ENCODE measurements around the gene ADO. TPM values are rescaled to one million over a fixed set of nuclear protein-coding genes. Genes with fewer than 3 reads are reported as not detected.

Gene ADO
- total and polyA plus RNA-seq, 2 of the 13 experiments (the other 11 are each of a cell fraction or from before 2014, with no cell fraction given): 8.9 to 15.9 TPM

DNA sequence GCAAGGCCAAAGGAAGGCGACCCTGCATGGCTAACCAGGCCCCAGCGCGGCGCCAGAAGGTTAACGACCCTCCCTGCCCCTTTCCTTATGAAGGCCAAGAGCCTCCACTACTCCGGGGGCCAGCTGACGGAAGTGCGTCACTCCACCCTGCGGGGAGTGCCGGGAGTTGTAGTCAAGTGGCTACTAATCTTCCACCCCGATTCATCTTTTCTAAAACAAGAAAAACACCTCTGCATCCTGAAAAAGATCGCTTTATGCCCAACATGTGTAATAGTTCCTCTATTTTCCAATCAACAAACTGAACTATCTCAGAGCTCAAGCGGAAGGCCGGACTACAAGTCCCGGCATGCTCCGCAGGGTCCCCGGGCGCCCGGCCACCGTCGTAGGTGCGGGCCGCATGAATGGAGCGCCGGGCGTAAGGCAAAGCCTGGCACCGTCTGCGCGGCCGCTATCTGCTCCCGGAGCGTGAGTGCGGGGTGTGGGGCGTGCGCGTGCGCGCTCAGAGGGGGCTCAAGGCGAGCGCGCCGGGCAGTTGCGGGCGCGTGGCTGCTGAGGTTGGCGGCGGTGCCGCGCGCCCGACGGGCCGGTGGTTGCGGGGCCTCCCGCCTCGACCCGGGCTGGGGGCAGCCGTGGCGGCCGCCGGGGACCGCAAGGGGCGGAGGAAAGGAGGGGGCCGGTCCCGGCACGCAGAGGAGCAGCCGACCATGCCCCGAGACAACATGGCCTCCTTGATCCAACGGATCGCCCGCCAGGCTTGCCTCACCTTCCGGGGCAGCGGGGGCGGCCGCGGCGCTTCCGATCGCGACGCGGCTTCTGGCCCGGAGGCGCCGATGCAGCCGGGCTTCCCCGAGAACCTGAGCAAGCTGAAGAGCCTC, at the start of gene ADO (continued):
- TF ChIP-seq, protein P1, sequence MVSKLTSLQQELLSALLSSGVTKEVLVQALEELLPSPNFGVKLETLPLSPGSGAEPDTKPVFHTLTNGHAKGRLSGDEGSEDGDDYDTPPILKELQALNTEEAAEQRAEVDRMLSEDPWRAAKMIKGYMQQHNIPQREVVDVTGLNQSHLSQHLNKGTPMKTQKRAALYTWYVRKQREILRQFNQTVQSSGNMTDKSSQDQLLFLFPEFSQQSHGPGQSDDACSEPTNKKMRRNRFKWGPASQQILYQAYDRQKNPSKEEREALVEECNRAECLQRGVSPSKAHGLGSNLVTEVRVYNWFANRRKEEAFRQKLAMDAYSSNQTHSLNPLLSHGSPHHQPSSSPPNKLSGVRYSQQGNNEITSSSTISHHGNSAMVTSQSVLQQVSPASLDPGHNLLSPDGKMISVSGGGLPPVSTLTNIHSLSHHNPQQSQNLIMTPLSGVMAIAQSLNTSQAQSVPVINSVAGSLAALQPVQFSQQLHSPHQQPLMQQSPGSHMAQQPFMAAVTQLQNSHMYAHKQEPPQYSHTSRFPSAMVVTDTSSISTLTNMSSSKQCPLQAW (CRISPR knock-in tag; IDR thresholded peaks at IDR 0.05): no peak
- TF ChIP-seq TEAD3 (CRISPR knock-in tag; optimal IDR thresholded peaks at IDR 0.05; ENCODE audit: borderline replicate concordance): peak; percentile 56
- TF ChIP-seq SRSF9 (IDR thresholded peaks at IDR 0.05; ENCODE audit: borderline replicate concordance, insufficient read depth, low read depth, low read length, poor library complexity, severe bottlenecking): no peak
- TF ChIP-seq POGZ (CRISPR knock-in tag; IDR thresholded peaks at IDR 0.05): peak; percentile 73
- 0 out of 2 replicates have a peak, but pooled peaks have one; percentile 29 for TF ChIP-seq ZNF441 (CRISPR knock-in tag; IDR thresholded peaks at IDR 0.05; ENCODE audit: borderline replicate concordance)
- peak; percentile 55; the same call in 1 of the 2 replicates for TF ChIP-seq NR2F2 (IDR thresholded peaks at IDR 0.05; ENCODE audit: borderline replicate concordance, low read depth)
- 0 out of 2 replicates have a peak, but pooled peaks have one; percentile 7 for TF ChIP-seq ZNF670 (CRISPR knock-in tag; IDR thresholded peaks at IDR 0.05; ENCODE audit: borderline replicate concordance)
- peak; percentile 20; the same call in 1 of the 2 replicates for TF ChIP-seq ZSCAN31 (CRISPR knock-in tag; IDR thresholded peaks at IDR 0.05; ENCODE audit: low read depth)
- TF ChIP-seq, protein P2, sequence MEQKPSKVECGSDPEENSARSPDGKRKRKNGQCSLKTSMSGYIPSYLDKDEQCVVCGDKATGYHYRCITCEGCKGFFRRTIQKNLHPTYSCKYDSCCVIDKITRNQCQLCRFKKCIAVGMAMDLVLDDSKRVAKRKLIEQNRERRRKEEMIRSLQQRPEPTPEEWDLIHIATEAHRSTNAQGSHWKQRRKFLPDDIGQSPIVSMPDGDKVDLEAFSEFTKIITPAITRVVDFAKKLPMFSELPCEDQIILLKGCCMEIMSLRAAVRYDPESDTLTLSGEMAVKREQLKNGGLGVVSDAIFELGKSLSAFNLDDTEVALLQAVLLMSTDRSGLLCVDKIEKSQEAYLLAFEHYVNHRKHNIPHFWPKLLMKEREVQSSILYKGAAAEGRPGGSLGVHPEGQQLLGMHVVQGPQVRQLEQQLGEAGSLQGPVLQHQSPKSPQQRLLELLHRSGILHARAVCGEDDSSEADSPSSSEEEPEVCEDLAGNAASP (CRISPR knock-in tag; IDR thresholded peaks at IDR 0.05; ENCODE audit: borderline replicate concordance): peak; percentile 50
- TF ChIP-seq ZSCAN25 (CRISPR knock-in tag; IDR thresholded peaks at IDR 0.05): no peak
- TF ChIP-seq ZNF598 (CRISPR knock-in tag; IDR thresholded peaks at IDR 0.05; ENCODE audit: borderline replicate concordance): peak; percentile 4; the same call in 1 of the 2 replicates
- TF ChIP-seq CC2D1A (CRISPR knock-in tag; IDR thresholded peaks at IDR 0.05): no peak
- TF ChIP-seq, protein P3, sequence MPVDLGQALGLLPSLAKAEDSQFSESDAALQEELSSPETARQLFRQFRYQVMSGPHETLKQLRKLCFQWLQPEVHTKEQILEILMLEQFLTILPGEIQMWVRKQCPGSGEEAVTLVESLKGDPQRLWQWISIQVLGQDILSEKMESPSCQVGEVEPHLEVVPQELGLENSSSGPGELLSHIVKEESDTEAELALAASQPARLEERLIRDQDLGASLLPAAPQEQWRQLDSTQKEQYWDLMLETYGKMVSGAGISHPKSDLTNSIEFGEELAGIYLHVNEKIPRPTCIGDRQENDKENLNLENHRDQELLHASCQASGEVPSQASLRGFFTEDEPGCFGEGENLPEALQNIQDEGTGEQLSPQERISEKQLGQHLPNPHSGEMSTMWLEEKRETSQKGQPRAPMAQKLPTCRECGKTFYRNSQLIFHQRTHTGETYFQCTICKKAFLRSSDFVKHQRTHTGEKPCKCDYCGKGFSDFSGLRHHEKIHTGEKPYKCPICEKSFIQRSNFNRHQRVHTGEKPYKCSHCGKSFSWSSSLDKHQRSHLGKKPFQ (CRISPR knock-in tag; IDR thresholded peaks at IDR 0.05; ENCODE audit: insufficient replicate concordance): no peak
- peak; percentile 66 for TF ChIP-seq GABPA (IDR thresholded peaks at IDR 0.05; ENCODE audit: low read depth, low read length)
- peak; percentile 97 for TF ChIP-seq GABPA (CRISPR knock-in tag; IDR thresholded peaks at IDR 0.05; ENCODE audit: low read depth)
- no peak for TF ChIP-seq CENPX (CRISPR knock-in tag; IDR thresholded peaks at IDR 0.05)
- TF ChIP-seq, protein P4, sequence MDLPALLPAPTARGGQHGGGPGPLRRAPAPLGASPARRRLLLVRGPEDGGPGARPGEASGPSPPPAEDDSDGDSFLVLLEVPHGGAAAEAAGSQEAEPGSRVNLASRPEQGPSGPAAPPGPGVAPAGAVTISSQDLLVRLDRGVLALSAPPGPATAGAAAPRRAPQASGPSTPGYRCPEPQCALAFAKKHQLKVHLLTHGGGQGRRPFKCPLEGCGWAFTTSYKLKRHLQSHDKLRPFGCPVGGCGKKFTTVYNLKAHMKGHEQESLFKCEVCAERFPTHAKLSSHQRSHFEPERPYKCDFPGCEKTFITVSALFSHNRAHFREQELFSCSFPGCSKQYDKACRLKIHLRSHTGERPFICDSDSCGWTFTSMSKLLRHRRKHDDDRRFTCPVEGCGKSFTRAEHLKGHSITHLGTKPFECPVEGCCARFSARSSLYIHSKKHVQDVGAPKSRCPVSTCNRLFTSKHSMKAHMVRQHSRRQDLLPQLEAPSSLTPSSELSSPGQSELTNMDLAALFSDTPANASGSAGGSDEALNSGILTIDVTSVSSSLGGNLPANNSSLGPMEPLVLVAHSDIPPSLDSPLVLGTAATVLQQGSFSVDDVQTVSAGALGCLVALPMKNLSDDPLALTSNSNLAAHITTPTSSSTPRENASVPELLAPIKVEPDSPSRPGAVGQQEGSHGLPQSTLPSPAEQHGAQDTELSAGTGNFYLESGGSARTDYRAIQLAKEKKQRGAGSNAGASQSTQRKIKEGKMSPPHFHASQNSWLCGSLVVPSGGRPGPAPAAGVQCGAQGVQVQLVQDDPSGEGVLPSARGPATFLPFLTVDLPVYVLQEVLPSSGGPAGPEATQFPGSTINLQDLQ (CRISPR knock-in tag; IDR thresholded peaks at IDR 0.05): no peak
- peak; percentile 92; the same call in 1 of the 2 replicates for TF ChIP-seq ZNF234 (CRISPR knock-in tag; conservative IDR thresholded peaks at IDR 0.05)
- TF ChIP-seq RORA (CRISPR knock-in tag; IDR thresholded peaks at IDR 0.05): no peak
- TF ChIP-seq U2AF1 (optimal IDR thresholded peaks at IDR 0.05; ENCODE audit: low read depth, low read length): peak; percentile 35
- TF ChIP-seq YY1 (IDR thresholded peaks at IDR 0.05; ENCODE audit: insufficient read depth, insufficient replicate concordance, low read depth, low read length): peak; percentile 79
